HCT116 (cell line): ENCODE data around the gene SERTAD3. TPM values are rescaled to one million over a fixed set of nuclear protein-coding genes. Genes with fewer than 3 reads are reported as not detected.
A peak's percentile ranks its signal among the peaks of the same experiment; 100 is the strongest.

Experiments used
- ATAC-seq: fragments of 200-7000 bp; cut with Tn5 transposase; 2 replicates; pipeline ENCODE4 v1.9.1; 2020; ENCODE audit warnings: mild to moderate bottlenecking, moderate library complexity
- BruUV-seq: library from RNA; stranded (reverse); fragments of 400-500 nt; replicated peaks from 2 replicates; lab custom pipeline; 2021; lab: Mats Ljungman, UMichigan
- CTCF ChIA-PET: fragments of 300-600 bp; sonication (Branson Sonifier 250); formaldehyde crosslinking; loops from one replicate; lab custom pipeline; 2021; ENCODE audit warnings: antibody characterized with exemption; lab: Charles Lee
- POLR2A ChIA-PET: fragments of 300-600, 350-600 bp; sonication (Branson Sonifier 250); formaldehyde crosslinking; loops from one replicate; lab custom pipeline; 2021; ENCODE audit warnings: antibody characterized with exemption; lab: Charles Lee
- RAD21 ChIA-PET, 2 experiments: fragments of 300-600 bp; sonication (Branson Sonifier 250); formaldehyde crosslinking; loops; one replicate each; lab custom pipeline; 2023; ENCODE audit warnings: low total read pairs in 2 of 2; ENCODE audit not compliant: uncharacterized antibody in 2 of 2, unreplicated experiment in 2 of 2, low non-redundant PET in 1 of 2; lab: Charles Lee
- DNase-seq: peaks from one replicate; pipeline ENCODE4 v3.0.0-alpha.2; 2010; ENCODE audit warnings: low read depth, low spot score
- H2AFZ ChIP-seq: fragments of 200-600 bp; shearing (Covaris generic), sonication (generic); 2 replicates; pipeline ENCODE4 v1.6.1; 2017; ENCODE audit warnings: low read depth, mixed run types, mixed read lengths, antibody characterized with exemption, low read length; ENCODE audit not compliant: poor library complexity, severe bottlenecking
- H3K27ac ChIP-seq: 2 replicates; pipeline ENCODE4 v1.5.1; 2012; ENCODE audit warnings: low read depth, low read length
- H3K27me3 ChIP-seq: fragments of 200-600 bp; sonication (generic); 2 replicates; pipeline ENCODE4 v1.6.1; 2016; ENCODE audit warnings: mixed run types, low read length, mixed read lengths; ENCODE audit not compliant: insufficient read depth
- H3K36me3 ChIP-seq, 2 experiments: fragments of 200-500 bp in 1 of 2; fragments of 200-600 bp in 1 of 2; sonication (Bioruptor generic) in 1 of 2; sonication (generic) in 1 of 2; 2 replicates each; pipeline versions ENCODE4 v1.5.1 to v1.6.1; 2014 to 2016; ENCODE audit warnings: low read length in 2 of 2, inconsistent platforms in 1 of 2, mixed read lengths in 1 of 2, mixed run types in 1 of 2; ENCODE audit not compliant: insufficient read depth in 2 of 2, control insufficient read depth in 1 of 2
- H3K4me1 ChIP-seq, 2 experiments: fragments of 200-600 bp in 1 of 2; sonication (generic) in 1 of 2; 2 replicates each; pipeline versions ENCODE4 v1.5.1 to v1.6.1; 2012 to 2017; ENCODE audit warnings: low read length in 2 of 2, inconsistent platforms in 1 of 2, mild to moderate bottlenecking in 1 of 2, mixed read lengths in 1 of 2, mixed run types in 1 of 2, moderate library complexity in 1 of 2; ENCODE audit not compliant: insufficient read depth in 2 of 2, control insufficient read depth in 1 of 2
- H3K4me2 ChIP-seq: fragments of 200-600 bp; sonication (generic); 2 replicates; pipeline ENCODE4 v1.6.1; 2017; ENCODE audit warnings: mixed run types, low read length, mixed read lengths
- H3K4me3 ChIP-seq, 2 experiments: fragments of 200-600 bp in 1 of 2; sonication (generic) in 1 of 2; replicated peaks in 1 of 2; 2 replicates each; pipeline ENCODE4 v1.5.1; 2011 to 2016; ENCODE audit warnings: low read length in 2 of 2, control low read depth in 1 of 2, low read depth in 1 of 2, mild to moderate bottlenecking in 1 of 2, mixed read lengths in 1 of 2, mixed run types in 1 of 2
- H3K79me2 ChIP-seq: fragments of 200-600 bp; sonication (generic); 2 replicates; pipeline ENCODE4 v1.6.1; 2017; ENCODE audit warnings: mild to moderate bottlenecking, mixed run types, low read length, moderate library complexity, mixed read lengths; ENCODE audit not compliant: insufficient read depth
- H3K9ac ChIP-seq: fragments of 200-600 bp; sonication (generic); 2 replicates; pipeline ENCODE4 v1.6.1; 2016; ENCODE audit warnings: low read length, mixed read lengths
- H3K9me2 ChIP-seq: fragments of 200-600 bp; sonication (generic), shearing (Covaris generic); 2 replicates; pipeline ENCODE4 v1.6.1; 2017; ENCODE audit warnings: mixed run types, mild to moderate bottlenecking, moderate library complexity; ENCODE audit not compliant: insufficient read depth
- H3K9me3 ChIP-seq, 2 experiments: fragments of 200-500 bp in 1 of 2; fragments of 200-600 bp in 1 of 2; sonication (Bioruptor generic) in 1 of 2; sonication (generic) in 1 of 2; 2 replicates each; pipeline ENCODE4 v1.6.1; 2014 to 2017; ENCODE audit warnings: low read length in 2 of 2, mixed read lengths in 2 of 2, inconsistent platforms in 1 of 2, low read depth in 1 of 2, mild to moderate bottlenecking in 1 of 2, mixed run types in 1 of 2, moderate library complexity in 1 of 2; ENCODE audit not compliant: control insufficient read depth in 1 of 2, insufficient read depth in 1 of 2
- H4K20me1 ChIP-seq: fragments of 200-600 bp; sonication (generic), shearing (Covaris generic); 2 replicates; pipeline ENCODE4 v1.6.1; 2017; ENCODE audit warnings: mixed run types, mild to moderate bottlenecking, moderate library complexity; ENCODE audit not compliant: insufficient read depth
- CBX3 ChIP-seq: IDR thresholded peaks from 2 replicates; pipeline ENCODE4 v1.6.1; 2012; ENCODE audit warnings: low read depth
- EGR1 ChIP-seq: IDR thresholded peaks from 2 replicates; pipeline ENCODE4 v1.6.1; 2012; ENCODE audit warnings: low read depth
- ELF1 ChIP-seq: IDR thresholded peaks from 2 replicates; pipeline ENCODE4 v1.6.1; 2012; ENCODE audit warnings: low read depth, borderline replicate concordance
- FOSL1 ChIP-seq: IDR thresholded peaks from 2 replicates; pipeline ENCODE4 v1.6.1; 2012; ENCODE audit warnings: low read depth
- POLR2A ChIP-seq: IDR thresholded peaks from 2 replicates; pipeline ENCODE4 v1.7.0; 2011; ENCODE audit warnings: borderline replicate concordance; ENCODE audit not compliant: insufficient read depth, insufficient read length; ENCODE audit errors: extremely low read depth
- POLR2AphosphoS5 ChIP-seq: IDR thresholded peaks from 2 replicates; pipeline ENCODE4 v1.6.1; 2011; ENCODE audit warnings: mild to moderate bottlenecking, low read depth, low read length, moderate library complexity
- RAD21 ChIP-seq: IDR thresholded peaks from 2 replicates; pipeline ENCODE4 v1.6.1; 2012; ENCODE audit warnings: low read depth, mild to moderate bottlenecking
- SIN3A ChIP-seq: IDR thresholded peaks from 2 replicates; pipeline ENCODE4 v1.6.1; 2012; ENCODE audit warnings: low read depth
- SP1 ChIP-seq: IDR thresholded peaks from 2 replicates; pipeline ENCODE4 v1.6.1; 2012; ENCODE audit warnings: low read depth
- SRF ChIP-seq: IDR thresholded peaks from 2 replicates; pipeline ENCODE4 v1.6.1; 2012; ENCODE audit warnings: low read depth
- YY1 ChIP-seq: IDR thresholded peaks from 2 replicates; pipeline ENCODE4 v1.6.1; 2011; ENCODE audit warnings: low read length, low read depth, moderate library complexity, mild to moderate bottlenecking; ENCODE audit not compliant: insufficient replicate concordance; ENCODE audit errors: extremely low read depth
- ZNF274 ChIP-seq: fragments of 200-500 bp; sonication (Bioruptor generic); IDR thresholded peaks from 2 replicates; pipeline ENCODE4 v1.6.1; 2014; ENCODE audit warnings: mild to moderate bottlenecking, low read depth, low read length, inconsistent platforms
- intact Hi-C: fragments of 100-400 bp; cut with micrococcal nuclease; formaldehyde crosslinking; loops from 2 replicates; pipeline ENCODE4 v1.10.0; 2022
- total RNA-seq: library from RNA; stranded (reverse); gene quantifications from one replicate; pipeline ENCODE4 v1.2.1, GENCODE V29; 2021; ENCODE audit not compliant: unreplicated experiment
- TF ChIP-seq, protein P1 (sequence below): IDR thresholded peaks from 2 replicates; pipeline ENCODE4 v1.6.1; 2012
- TF ChIP-seq, protein P2 (sequence below), 3 experiments: fragments of 200-600 bp in 1 of 3; sonication (generic) in 1 of 3; IDR thresholded peaks in 2 of 3; conservative IDR thresholded peaks in 1 of 3; 2 replicates each; pipeline ENCODE4 v1.5.1; 2012 to 2017; ENCODE audit warnings: low read depth in 2 of 3, low read length in 2 of 3, antibody characterized with exemption in 1 of 3, borderline replicate concordance in 1 of 3, control low read depth in 1 of 3, mild to moderate bottlenecking in 1 of 3, mixed read lengths in 1 of 3, mixed run types in 1 of 3, moderate library complexity in 1 of 3; ENCODE audit not compliant: insufficient read depth in 1 of 3

SERTAD3 gene
- total RNA-seq, 1 experiment from 2014 or later = 32.4 TPM

DNA sequence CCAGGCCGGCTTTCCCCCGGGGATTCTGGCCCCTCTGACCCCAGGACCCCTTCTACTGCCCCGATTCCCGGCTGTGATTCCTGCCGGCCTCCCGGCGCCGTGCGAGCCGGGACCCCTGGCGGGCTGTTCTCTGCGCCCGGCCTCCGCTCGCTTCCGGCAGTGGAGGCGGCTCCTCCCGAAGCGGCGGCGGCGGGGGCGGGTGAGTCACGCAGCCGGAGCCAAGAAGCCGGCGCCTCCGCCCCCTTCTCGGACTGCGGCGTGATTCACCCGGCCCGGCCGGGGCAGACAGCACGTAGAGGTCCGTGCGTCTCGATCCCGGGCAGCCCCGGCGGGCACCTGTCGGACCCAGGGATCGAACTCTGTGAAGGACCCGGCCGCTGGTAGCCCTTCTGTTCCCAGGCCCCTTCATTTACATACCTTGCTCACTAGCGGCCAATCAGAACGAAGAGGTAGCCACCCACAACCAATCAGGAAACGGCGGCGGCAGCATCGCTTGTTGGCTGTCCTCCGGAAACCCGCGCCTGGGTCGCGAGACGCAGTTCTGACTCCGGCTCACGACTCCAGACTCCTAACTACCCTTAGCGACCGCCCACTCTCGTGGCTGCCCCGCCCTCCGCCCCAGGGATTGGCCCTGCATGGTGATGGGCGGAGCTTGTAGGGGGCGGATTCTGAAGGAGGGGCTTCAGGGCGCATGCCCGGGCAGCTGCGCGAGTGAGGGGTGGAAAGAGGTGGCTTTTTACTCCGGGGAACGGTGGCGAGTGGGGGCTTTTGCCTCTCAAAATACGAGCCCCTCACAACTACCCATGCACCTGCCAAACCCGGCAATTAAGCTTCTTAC lies 18.5 kb downstream of the SERTAD3 start, which contains the start of gene SERTAD1:
SERTAD1 (minus strand) TSS at position 543 of the 838 bp plus-strand sequence. CDS start 2,446 bp downstream, outside the sequence.
- Histone ChIP-seq H3K4me2 (peak within 1 kb of the TSS; percentile 95), H3K4me3 (peak within 1 kb of the TSS; percentile 65 to 84), H3K9me3 (no peaks in the 10 kb centered on the region), H3K27ac (peak within 1 kb of the TSS; percentile 98), H3K79me2 (peaks cover 35% of the 10 kb centered on the region), H3K36me3 (peaks cover 5 to 13% of the 10 kb centered on the region in 2 experiments; a peak in 2 of 4 replicates), H3K9ac (peak within 1 kb of the TSS; percentile 80), H3K4me1 (peaks cover 27 to 57% of the 10 kb centered on the region in 2 experiments), H4K20me1 (no peaks in the 10 kb centered on the region), H2AFZ (no peak within 1 kb of the TSS), H3K9me2 (no peaks in the 10 kb centered on the region), H3K27me3 (no peaks in the 10 kb centered on the region)
- intact Hi-C loops = loop anchor here (1.0 kb wide), 1 partner anchor 18 kb away; no protein-coding TSS in a partner anchor
- no TSS peak for BruUV-seq
- DNase-seq (peak; percentile 98), ATAC-seq (peak; percentile 79)
- CTCF ChIA-PET = interaction anchor here (0.6 to 1.3 kb wide), 8 partner anchors 15 to 209 kb away, joined by 3 to 10 read pairs (median 4); partner anchors contain the start of gene BLVRB
- POLR2A ChIA-PET = interaction anchor here (0.5 to 2.2 kb wide), 18 partner anchors 8 to 265 kb away, joined by 3 to 28 read pairs (median 5); partner anchors contain the start of genes BLVRB, C19orf47, PRX and SERTAD3
- RAD21 ChIA-PET = no interaction called here
- TF ChIP-seq, protein P1, sequence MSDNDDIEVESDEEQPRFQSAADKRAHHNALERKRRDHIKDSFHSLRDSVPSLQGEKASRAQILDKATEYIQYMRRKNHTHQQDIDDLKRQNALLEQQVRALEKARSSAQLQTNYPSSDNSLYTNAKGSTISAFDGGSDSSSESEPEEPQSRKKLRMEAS = peak; percentile 65
- TF ChIP-seq SIN3A (peak; percentile 95), ELF1 (no peak; the same call in 1 of the 2 replicates), RAD21 (peak; percentile 36), POLR2A (peak; percentile 97), EGR1 (peak; percentile 97), YY1 (no peak), POLR2AphosphoS5 (peak; percentile 100), CBX3 (no peak), SRF (peak; percentile 70), ZNF274 (no peak), FOSL1 (peak; percentile 62), SP1 (peak; percentile 92)
- TF ChIP-seq, protein P2, sequence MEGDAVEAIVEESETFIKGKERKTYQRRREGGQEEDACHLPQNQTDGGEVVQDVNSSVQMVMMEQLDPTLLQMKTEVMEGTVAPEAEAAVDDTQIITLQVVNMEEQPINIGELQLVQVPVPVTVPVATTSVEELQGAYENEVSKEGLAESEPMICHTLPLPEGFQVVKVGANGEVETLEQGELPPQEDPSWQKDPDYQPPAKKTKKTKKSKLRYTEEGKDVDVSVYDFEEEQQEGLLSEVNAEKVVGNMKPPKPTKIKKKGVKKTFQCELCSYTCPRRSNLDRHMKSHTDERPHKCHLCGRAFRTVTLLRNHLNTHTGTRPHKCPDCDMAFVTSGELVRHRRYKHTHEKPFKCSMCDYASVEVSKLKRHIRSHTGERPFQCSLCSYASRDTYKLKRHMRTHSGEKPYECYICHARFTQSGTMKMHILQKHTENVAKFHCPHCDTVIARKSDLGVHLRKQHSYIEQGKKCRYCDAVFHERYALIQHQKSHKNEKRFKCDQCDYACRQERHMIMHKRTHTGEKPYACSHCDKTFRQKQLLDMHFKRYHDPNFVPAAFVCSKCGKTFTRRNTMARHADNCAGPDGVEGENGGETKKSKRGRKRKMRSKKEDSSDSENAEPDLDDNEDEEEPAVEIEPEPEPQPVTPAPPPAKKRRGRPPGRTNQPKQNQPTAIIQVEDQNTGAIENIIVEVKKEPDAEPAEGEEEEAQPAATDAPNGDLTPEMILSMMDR (IDR thresholded peaks at IDR 0.05 in 2 of 3, conservative IDR thresholded peaks at IDR 0.05 in 1 of 3; ENCODE audit: borderline replicate concordance in 1 of 3, insufficient read depth in 1 of 3, low read depth in 2 of 3, low read length in 2 of 3) = peak; percentile 23 to 82 (median 75); a peak in 5 of 6 replicates
